Skin epidermis (tissue), 12 donors: ENCODE results near the gene GPR37L1.
"Not testable (repeated sequence)": the region's sequence is repeated elsewhere in the genome, so short reads cannot be mapped to it uniquely, and the experiment has no call there.

Source experiments
- H3K27ac ChIP-seq, 21 experiments: fragments of 200-600 bp; sonication (generic) in 11 of 21; one replicate each; pipeline ENCODE4 v1.5.0; 2020; ENCODE audit warnings: mild to moderate bottlenecking in 3 of 21, inconsistent platforms in 2 of 21, moderate library complexity in 2 of 21
- H3K4me3 ChIP-seq, 7 experiments: fragments of 200-600 bp; sonication (generic) in 2 of 7; one replicate each; pipeline ENCODE4 v1.5.0; 2020; ENCODE audit warnings: inconsistent platforms in 2 of 7, mild to moderate bottlenecking in 2 of 7, moderate library complexity in 1 of 7

Gene GPR37L1

DNA sequence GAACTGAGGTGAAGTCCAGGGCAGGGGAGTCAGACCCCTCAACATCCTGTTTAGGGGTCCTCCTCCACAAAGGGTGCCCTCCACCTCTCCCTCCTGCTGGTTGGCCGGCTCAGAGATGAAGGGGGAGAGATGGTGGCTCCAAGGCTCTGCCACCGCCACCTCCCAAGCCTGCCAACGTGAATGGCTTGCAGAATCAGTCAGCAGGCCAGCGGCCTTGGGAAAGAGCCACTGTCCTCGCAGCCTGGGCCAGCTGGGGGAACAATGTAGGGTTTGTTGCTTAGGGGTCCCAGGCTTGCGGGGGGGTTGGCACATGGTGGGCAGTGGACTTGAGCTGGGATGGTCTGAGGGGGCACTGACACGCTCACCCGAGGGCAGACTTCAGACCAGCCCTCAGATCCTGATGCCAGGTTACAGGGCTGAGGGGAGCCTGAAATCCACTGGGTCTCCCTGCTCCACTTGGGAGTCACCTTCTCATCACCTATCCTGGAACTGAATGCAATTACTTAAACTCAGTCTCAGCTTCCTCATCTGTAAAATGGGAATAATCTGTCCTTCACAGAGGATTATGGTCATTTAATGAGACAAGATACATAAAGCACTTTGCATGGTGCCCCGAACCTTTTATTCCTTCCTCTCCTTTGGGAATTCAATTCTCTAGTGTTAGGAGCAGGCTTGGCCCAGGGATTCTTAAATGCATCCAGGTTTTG is 8.3 kb downstream of the GPR37L1 start:
- no peak overlapping the region for H3K4me3 ChIP-seq
- H3K27ac ChIP-seq: peak overlapping the region in 6 of 21 experiments; percentile 29 to 88 (median 82)

DNA sequence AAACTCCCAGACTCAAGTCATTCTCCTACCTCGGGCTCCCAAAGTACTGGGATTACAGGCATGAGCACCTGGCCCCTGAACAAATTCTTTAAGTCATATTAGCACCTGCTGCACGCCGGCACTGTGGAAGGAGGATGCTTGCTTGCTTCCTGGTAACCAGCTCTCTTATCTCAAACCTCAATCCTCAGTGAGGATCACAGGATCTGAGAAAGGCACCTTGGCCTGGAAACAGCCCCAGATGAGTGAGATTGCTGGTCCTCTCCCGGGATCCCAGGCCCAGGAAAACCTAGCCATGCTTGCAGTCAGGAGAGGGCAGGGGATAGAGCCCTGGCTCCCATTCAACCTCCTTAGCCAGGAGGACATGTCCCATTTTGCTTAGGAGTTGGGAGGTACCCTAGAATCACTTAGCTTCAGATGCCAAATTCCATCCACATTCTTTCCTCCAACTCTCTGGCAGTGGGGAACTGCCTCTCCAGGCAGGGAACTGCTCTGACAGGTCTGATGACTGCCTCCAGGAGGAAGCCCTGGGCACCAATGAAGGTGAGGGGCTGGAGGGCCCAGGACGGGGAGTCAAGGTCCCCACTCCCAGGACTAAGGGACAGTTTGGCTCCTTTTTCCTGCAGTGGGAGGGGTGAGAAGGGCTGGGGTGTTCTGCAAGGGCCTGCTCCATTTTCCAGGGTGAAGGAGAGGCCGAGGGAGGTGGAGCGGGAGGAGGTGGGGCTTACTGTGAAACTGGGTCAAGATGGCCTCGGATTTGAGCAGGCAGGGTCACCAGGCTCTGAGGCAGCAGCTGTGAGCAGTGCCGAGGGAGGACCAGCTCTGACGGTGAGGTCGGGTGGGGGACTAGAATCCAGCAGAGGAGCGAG is 9.5 kb downstream of the GPR37L1 start:
- Histone ChIP-seq H3K4me3 (peak overlapping the region in 1 of 7 experiments; percentile 8), H3K27ac (peak overlapping the region in 17 of 21 experiments; percentile 54 to 92 (median 80))

DNA sequence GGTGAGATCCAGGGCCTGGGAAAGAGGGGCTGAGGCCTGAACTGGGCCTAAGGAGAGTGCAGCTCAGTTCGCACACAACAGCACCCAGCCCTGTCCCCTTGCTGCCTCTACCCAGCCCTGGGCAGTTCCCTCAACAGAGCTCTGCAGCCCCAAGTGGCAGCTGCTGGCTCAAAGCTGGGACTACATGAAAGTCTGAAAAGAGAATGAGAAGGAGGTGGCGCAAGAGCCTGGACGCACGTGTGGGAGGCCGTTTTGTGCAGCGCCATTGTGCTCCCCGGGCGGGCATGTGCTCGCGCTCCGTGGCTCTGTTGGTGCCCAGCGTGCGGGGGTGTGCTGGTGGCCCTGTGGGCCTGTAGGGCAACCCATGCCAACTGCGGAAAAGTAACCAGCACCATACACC is 10.3 kb downstream of the GPR37L1 start:
- Histone ChIP-seq H3K4me3 (peak overlapping the region in 1 of 7 experiments; percentile 8), H3K27ac (peak overlapping the region in 17 of 21 experiments; percentile 54 to 92 (median 80))

DNA sequence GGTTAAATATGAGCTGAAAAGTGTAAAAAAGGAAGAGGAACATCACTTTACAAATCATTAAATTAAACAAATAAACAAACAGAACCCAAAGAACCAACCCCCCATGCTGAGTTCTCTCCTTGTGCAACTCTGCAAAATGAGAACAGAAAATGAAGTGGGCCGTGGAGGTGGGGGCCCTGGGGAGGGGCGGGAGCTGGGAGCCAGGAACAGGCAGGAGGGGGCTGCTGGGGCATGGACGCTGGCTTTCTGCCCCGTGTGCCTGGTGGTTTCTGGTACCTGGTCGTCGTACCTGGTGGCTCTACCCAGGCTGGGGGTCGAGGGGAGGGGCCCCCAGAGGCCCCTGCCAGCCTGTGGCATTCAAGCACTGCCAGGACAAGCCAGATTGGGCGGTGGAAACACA is 10.8 kb downstream of the GPR37L1 start:
- Histone ChIP-seq H3K27ac (peak overlapping the region in 13 of 21 experiments; percentile 40 to 92 (median 80)), H3K4me3 (no peak overlapping the region)

DNA sequence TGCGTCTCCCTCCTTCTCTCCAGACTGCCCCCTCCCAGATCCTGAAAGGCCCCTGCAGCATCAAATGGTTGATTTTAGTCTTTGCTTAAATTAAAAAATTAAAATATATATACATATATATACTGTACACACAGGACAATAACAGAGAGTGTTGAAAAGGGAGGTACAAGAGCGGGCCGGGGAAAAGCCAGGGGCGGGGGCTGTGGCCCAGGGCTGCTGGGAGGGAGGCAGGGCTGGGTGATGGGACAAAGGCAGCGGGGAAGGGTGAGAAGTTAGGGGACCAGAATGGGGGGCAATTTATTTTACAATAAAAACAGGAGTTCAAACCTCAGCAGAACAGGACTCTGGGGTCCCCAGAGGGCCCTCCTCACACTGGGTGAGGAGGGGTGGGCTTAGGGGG is 11.3 kb downstream of the GPR37L1 start:
- Histone ChIP-seq H3K4me3 (no peak overlapping the region), H3K27ac (peak overlapping the region in 6 of 21 experiments; percentile 7 to 92 (median 84))

DNA sequence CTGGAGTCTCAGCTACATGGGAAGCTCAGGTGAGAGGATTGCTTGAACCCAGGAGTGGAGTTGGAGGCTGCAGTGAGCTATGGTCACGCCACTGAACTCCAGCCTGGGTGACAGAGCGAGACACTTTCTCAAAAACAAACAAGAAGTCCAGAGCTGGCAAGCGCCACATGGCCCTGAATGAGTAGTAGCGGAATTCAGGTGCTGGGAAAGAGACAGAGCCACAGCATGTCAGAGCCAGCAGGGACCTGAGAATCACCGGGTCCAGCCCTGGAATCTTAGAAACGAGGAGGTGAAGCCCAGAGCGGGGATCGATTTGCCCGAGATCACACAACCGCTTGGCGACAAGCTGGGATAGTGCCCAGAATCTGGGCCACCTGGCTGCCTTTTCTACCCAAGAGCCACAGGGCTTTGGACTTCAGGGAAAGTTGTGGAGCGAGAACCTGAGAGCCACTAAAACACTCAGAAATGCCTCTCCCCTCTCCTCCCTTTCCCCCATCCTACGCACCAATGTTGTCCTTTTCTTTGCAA is 12.0 kb downstream of the GPR37L1 start:
- Histone ChIP-seq H3K4me3 (no peak overlapping the region), H3K27ac (peak overlapping the region in 4 of 21 experiments; percentile 13 to 80 (median 44))

DNA sequence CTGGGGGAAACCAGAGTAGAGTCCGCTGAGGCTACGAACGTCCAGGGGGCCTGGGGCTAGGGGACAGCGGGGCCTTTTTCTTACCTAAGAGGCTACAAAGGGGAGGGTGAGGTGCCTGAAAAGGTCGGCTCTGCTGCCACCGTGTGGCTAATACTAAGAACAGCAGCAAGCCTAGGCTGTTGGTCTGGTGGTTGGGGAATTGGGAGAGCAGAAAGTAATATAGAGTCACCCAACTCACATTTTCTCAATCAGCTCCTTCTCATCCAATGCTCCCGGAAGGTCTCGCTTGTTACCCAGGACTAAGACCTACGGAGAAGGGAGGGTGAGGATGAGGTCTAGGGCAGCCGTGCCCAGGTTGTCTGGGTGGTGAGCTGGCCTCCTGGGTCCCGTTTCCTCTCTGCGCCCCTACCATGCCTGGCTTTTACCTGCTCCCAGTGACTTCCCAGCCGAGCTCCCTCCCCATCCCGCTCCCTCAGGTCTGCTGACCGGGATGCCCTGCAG is 12.6 kb downstream of the GPR37L1 start:
- Histone ChIP-seq H3K27ac (peak overlapping the region in 2 of 21 experiments; percentile 39 to 50), H3K4me3 (no peak overlapping the region)

DNA sequence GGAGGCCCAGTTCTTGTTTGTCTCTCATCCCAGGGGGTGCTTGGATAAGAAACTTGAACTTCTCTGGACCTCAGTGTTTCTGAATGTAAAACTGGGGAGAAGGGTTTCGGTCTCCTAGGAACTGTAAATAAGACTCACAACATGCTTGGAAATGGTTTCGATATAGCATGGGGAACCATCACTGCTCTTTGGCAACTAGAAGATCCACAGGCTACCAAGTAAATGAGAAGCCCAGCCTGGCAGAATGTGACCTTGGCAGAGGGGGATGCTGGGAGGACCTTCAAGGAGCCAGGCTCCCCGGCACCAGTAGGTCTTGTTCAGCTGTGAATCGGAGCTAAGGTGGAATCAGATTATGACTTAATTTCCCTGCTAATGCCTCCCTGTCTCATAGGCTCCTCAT is 18.1 kb downstream of the GPR37L1 start:
- no peak overlapping the region for H3K27ac ChIP-seq
- H3K4me3 ChIP-seq: no peak overlapping the region

DNA sequence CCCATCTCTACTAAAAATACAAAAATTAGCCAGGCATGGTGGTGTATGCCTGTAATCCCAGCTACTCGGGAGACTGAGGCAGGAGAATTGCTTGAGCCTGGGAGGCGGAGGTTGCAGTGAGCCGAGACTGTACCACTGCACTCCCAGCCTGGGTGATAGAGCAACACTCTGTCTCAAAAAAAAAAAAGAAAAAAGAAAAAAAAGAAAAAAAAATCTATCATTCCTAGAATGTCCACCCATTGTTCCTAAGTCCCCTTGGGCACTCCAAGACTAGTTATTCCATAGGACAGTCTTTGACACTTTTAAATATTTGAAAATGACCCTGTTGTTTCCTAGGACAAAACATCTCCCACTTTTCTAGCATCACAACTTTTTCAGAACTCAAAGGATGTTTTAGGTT is 18.8 kb downstream of the GPR37L1 start:
- not testable (repeated sequence) for H3K4me3 ChIP-seq

DNA sequence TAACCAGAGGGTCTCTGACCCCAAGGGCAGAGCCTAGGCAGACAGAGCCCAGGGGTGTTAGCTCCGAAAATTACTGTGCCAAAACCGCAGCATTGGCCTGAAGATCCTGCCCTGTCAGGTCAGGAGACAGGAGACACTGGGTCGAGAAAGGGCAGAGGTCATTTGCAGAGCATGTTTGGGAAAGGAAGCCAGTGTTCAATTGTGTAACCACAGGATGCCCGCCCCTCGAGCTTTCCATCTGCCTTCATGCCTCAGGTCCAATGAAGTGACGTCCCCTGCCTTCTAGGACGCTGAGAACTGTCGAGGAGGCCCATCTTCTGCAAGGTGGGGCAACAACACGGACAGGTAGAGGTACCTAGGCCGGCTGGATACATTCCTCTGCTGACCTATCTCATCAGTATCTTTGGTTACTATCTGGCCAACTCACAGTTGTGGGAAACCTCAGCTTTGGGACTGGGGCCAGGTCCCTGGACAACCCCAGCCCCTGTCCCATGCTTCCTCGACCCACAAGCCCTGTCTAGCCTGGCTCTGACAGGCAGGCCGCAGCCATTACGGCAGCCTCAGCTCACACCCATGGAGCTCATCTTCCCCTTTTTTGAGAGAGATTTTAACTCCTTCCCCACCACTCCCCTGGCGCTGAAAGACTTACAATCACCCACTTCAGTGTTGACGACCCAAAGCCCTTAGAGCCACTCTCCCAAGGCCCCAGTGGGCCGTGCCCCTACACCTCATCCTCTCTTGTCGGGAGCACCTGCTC is 20.5 kb downstream of the GPR37L1 start:
- Histone ChIP-seq H3K27ac (peak overlapping the region; percentile 37 to 98 (median 93)), H3K4me3 (peak overlapping the region; percentile 78 to 97 (median 86))

More for the DNA sequence above, 18.8 kb downstream of the GPR37L1 start:
- not testable (repeated sequence) for H3K27ac ChIP-seq

DNA sequence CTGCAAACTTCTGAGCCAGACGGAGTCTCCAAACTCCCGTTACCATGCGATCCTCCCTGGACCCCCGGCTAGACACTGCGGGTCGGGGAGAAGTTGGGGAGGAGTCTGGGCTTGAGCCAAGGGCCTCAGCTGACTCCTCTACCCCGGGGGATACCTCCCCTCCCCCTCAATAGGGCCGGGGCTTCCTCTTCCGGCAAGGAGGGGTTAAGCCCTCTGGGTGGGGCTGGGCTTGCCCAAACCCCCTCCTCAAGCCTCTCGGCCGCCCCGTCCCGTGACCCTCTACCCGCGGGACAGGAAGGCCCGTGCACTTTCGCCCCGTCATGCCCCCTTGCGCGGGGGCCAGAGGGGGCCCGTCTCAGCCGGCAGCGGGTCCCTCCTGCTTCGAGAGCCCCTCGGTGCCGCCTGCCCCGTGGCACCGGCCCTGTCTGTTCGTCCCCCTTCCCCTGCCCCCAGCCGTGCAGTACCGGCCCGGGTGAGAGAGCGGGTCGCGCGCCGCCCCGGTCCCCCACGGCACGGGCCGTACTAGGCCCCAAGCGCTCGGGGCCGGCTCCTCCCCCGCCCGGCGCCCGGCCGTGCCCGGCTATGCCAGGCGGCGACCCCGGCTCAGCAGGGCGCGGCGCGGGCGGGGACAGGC is 21.2 kb downstream of the GPR37L1 start:
- peak overlapping the region; percentile 78 to 97 (median 86) for H3K4me3 ChIP-seq
- H3K27ac ChIP-seq: peak overlapping the region; percentile 37 to 98 (median 93)

DNA sequence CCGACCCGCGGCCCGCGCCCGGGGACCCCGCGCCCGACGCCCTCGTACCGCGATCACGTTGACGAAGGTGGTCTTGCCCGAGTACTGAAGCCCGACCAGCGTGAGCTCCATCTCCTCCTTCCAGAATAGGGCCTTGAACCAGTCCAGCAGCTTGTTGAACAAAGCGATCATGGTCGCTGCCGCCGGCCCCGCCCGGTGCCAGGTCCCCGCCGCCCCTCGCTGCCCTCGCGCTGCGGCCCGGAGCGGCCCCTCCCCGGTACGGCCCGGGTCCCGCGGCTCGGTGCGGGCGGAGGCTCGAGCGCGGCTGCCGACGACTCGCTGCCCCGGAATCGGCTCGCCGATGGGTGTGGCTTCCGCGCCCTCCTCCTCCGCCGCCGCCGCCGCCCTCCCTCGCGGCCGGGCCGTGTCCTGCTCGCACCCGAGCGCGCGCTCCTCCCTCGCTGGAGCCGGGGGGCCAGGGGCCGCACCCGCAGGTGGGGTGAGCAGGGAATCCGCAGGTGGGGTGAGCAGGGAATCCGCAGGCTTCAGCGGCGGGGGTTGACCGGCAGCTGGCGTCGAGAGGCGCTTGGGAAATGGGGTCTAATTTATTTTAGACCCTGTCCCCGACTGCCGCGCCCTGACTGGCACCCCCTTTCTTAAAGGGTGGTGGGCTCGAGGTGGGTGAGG is 21.8 kb downstream of the GPR37L1 start, which contains the start of gene ARL8A:
TSS of gene ARL8A (minus strand) at position 336 of the 666 bp plus-strand sequence. CDS start at position 171, 165 bp downstream.
- H3K4me3 ChIP-seq: peak within 1 kb of the TSS; percentile 78 to 97 (median 86)
- peak within 1 kb of the TSS; percentile 37 to 98 (median 93) for H3K27ac ChIP-seq

DNA sequence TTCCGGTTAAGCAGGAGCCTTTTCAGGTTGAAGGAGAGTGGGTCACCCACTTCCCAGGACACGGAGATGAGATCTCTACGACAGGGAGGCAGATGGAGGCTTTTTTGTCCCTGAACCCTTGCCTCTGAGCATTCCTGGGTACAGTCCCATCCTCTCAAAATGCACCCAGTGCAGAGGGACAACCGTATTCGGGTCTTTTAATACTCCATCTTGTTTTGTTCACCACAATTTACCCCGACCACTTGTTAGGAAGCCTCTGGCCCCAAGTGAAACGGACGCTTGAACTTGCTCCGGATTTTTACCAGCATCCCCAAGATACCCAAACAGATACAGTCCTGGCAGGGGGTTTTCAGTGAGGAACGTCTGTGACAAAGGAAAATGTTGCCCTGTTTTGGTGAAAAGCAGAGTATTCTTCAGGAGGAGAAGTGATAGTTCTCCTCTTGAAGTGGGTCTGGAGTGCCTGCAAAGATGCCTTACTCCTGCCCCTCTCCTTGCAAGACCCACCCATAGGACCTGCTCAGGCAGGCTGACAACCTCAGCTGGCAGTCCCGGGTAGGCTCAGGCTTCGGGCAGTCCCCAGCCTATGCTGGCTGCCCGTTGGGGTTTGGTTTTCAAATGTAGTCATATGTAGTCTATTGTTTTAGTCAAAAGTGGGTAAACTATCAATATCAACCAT is 22.5 kb downstream of the GPR37L1 start:
- Histone ChIP-seq H3K4me3 (peak overlapping the region; percentile 78 to 97 (median 86)), H3K27ac (peak overlapping the region; percentile 37 to 98 (median 93))

DNA sequence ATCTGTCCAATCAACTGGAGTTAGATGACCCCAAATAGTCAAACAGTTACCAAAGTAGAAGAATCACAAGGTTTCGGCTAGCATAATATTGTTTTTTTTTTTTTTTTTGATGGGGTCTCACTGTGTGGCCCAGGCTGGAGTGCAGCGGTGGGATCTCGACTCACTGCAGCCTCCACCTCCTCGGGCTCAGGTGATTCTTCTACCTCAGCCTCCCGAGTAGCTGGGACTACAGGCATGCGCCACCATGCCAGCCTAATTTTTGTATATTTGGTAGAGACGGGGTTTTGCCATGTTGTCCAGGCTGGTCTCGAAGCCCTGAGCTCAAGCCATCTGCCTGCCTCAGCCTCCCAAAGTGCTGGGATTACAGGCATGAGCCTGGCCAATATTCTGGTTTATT is 23.0 kb downstream of the GPR37L1 start:
- Histone ChIP-seq H3K27ac (peak overlapping the region in 1 of 21 experiments; percentile 98), H3K4me3 (peak overlapping the region in 1 of 7 experiments; percentile 97)

DNA sequence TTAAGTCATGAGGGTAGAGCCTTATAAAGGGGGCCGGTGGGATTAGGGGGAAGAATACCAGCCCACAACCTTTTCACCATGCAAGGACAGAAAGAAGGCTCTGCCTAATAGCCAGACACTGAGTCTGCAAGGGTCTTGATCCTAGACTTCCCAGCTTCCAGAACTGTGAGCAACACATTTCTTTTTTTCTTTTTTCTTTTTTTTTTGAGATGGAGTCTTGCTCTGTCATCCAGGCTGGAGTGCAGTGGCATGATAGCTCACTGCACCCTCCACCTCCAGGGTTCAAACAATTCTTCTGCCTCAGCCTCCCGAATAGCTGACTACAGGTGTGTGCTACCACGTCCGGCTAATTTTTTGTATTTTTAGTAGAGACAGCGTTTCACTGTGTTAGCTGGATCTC is 23.6 kb downstream of the GPR37L1 start:
- no peak overlapping the region for H3K27ac ChIP-seq
- no peak overlapping the region for H3K4me3 ChIP-seq

DNA sequence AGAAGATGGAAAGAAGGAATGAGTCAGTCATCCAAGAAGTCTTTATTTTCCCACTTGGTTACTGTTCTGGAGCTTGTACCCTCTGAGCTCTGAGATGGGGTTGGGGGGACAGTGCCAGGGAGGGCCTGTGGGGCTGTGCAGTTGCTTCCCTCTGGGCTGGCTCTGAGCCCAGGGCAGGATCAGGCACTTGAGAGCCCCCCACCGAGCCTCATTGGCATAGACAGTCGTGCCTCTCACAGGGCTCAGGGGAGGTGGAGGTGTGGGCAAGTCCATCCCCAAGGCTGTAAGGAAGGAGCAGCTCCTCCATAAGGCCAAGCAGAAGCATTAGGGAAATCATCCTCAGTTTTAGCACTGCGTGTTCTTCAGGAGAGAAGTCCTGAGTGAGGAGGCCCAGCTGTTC is 24.3 kb downstream of the GPR37L1 start:
- H3K27ac ChIP-seq: no peak overlapping the region
- H3K4me3 ChIP-seq: no peak overlapping the region

DNA sequence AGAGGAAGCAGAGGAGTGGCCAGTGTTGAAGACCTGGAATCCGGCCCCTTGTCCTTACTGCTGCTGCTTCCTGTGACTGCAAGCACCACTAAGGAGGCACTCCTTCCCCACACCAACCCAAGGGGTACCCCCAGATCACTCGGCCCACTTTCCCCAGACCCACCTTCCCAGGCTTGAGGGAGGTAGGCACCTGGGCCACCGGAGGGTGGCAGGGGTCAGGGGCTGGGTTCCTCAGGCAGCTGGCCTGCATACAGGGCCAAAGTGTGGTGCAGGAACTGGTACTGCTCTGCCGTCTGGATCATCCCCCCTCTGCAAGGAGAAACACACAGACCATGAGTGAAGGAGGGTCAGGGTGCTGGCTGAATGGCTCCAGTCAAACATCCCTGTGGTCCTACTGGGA is 25.7 kb downstream of the GPR37L1 start:
- Histone ChIP-seq H3K4me3 (no peak overlapping the region), H3K27ac (no peak overlapping the region)

DNA sequence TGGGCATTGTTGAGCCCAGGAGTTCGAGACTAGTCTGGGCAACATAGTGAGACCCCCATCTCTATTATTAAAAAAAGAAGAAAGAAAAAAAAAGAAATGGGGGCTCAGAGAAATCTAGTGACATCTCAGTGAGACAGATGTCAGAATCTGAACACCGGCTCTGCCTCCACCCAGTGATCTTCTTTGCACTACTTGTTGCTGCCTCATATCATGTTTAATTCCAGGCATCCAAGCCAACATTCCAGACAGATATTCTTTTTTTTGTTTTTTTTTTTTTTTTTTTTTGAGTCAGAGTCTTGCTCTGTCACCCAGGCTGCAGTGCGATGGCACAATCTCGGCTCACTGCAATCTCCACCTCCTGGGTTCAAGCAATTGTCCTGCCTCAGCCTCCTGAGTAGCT is 26.8 kb downstream of the GPR37L1 start:
- no peak overlapping the region for H3K4me3 ChIP-seq
- H3K27ac ChIP-seq: no peak overlapping the region
